DMS153 (cell line): ENCODE results near the gene ULK4.
"Not testable (repeated sequence)": the region's sequence is repeated elsewhere in the genome, so short reads cannot be mapped to it uniquely, and the experiment has no call there.

ENCODE experiments used
- DNase-seq: peaks from one replicate; lab custom pipeline; 2025; lab: John Stamatoyannopoulos, UW

Gene ULK4

DNA sequence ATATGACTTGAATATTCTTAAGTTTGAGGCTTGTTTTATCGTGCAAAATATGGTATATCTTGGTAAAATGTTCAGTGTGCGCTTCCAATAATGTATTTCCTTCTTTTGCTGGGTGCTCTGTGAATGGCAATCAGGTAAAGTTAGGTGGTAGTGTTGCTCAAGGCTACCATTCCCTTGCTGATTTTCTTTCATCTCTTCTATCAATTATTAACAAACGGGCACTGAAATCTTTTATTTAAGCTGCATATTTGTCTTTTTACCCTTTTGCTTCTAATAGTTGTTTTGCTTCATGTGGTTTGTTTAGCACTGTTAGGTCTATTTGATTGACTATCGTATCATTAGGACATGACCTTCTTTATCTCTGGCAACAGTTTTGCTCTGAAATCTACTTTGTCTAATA, 520.3 kb downstream of the ULK4 start:
- DNase-seq = no peak

DNA sequence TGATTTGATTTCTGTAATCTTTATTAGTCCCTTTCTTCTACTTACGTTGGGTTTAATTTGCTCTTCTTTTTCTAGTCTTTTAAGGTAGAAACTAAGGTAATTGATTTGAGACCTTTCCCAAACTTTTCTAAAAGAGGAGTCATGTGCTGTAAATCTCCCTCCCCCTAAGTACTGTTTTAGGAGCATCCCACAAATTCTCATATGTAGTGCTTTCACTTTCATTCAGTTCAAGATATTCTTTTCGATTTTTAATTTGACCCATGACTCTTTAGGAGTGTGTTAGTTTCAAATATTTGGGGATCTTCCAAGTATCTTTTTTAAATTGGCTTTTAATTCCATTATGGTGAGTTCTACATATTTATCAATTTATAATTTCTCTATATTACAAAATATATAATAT, 520.8 kb downstream of the ULK4 start:
- no peak for DNase-seq

- no peak for DNase-seq
Measured at GRCh38 chr3:41436983-41437382, 524.9 kb downstream of the ULK4 start.

DNA sequence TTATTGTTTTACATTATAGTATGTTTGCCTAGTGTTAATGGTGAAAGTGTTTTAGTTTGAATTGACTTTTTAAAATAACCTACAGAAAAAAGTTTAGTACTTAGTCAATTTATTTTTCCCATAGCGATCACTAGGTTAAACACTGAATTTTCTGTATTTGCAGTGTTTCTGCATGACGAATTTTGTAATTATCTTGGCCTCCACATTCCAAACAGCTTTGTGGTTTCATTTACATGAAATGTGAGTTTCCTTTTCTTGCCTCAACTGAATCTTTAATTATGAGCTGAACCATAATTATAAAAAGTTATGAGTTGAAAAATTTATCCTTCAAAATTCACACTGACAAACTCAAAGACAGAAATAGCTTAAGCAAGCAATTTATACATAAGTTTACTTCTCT, 527.1 kb downstream of the ULK4 start:
- DNase-seq = no peak

- no peak for DNase-seq
Measured at GRCh38 chr3:41431386-41431785, 530.5 kb downstream of the ULK4 start.

DNA sequence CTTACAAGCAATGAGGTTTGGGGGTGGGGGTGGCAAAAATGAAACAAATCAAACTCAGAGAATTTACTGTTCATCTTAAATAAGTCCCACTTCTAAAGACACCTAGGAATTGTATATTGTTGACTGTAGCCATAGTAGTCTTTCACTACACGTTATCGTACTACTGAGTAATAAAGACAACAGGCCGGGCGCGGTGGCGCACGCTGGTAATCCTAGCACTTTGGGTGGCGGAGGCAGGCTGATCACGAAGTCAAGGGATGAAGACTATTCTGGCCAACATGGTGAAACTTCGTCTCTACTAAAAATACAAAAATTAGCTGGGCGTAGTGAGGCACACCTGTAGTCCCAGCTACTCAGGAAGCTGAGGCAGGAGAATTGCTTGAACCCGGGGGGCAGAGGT, 531.0 kb downstream of the ULK4 start:
- no peak for DNase-seq

DNA sequence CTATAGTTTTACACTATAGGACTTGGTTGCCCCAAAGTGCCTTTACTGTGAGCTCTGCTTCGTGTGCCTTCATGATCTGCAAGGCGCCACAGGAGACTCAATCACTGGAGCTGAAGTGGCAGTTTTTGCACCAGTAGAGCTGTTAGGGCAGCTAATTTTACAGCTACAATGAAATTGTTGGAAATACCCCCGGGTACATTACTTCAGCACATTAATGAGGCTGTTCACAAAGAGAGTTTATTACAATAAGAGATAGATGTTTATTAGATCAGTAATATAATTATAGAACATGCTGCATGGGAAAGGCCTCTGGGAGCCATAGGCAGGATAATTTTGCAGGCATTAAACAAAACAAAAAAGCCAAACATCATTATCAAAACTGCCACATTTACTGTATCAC, 531.5 kb downstream of the ULK4 start:
- DNase-seq = no peak

- DNase-seq = no peak
Measured at GRCh38 chr3:41426485-41426884, 535.4 kb downstream of the ULK4 start.

DNA sequence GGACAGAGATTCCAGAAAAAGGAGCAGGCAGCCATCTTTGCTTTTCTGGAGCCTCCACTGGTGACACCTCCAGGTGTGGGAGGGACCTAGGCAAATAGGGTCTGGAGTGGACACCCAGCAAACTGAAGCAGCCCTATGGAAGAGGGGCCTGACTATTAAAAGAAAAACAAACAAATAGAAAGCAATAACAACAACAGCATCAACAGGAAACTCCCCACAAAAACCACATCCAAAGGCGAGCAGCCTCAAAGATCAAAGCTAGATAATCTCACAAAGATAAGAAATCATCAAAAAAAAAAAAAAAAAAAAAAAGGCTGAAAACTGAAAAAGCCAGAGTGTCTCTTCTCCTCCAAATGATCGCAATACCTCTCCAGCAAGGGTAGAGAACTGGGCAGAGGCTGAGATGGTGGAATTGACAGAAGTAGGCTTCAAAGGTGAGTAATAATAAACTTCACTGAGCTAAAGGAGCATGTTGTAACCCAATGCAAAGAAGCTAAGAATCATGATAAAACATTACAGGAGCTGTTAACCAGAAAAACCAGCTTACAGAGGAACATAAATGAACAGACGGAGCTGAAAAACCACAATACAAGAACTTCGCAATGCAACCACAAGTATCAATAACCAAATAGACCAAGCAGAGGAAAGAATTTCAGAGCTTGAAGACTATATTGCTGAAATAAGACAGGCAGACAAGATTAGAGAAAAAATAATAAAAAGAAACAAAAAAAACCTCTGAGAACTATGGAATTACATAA, 537.2 kb downstream of the ULK4 start:
- DNase-seq = no peak

GRCh38 chr3:41419809-41420208, 542.1 kb downstream of the ULK4 start:
- DNase-seq = no peak

DNA sequence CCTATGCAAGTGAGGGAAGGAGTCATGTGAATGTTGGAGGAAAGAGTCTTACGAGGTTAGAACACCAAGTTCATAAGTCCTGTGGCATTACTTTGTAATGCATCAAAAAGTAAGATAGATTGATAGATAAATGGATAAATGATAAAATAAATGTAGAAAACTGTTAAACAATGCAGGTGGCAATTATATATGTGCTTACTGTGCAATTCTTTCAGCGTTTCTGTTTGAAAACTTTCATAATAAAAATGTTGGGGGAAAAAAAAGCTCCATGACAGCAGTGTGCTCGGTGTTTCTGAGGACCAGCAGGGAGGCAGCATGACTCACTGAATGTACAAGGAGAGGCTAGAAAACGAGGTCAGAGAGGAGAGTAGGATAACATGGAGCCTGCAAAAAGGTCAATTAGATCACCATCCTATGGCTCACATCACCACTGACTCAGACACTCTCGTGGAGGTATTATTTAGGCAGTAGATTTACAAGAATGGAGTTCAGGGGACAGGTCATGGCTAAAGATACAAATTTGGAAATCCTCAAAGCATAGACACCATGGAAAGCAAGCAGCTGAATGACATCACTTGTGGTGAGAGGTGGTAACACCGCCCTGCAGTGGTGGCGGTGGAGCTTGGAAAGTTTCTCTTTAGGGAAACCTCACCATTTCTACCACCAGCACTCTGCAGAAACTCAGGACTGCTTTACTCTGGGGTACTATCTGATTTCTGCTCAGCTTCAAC, 542.8 kb downstream of the ULK4 start:
- DNase-seq = no peak

DNA sequence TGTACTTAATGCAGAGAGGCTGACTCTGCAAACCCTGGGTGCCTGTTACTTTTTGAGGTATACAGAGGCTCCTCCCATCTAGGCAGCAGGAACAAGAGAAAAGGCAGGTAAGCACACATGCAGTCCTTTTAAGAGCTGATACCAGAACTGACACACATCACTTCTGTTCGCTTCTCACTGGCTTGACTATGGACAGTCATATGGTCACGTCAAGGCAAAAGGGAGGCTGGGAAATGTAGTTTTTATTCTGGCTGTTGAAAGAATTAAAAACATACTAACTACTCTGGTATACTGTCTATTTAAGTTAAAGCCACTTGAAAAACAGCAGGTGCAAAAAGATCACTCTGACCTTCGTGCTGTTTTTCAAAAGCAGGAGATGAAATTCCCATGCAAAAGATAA, 544.3 kb downstream of the ULK4 start:
- no peak for DNase-seq

DNA sequence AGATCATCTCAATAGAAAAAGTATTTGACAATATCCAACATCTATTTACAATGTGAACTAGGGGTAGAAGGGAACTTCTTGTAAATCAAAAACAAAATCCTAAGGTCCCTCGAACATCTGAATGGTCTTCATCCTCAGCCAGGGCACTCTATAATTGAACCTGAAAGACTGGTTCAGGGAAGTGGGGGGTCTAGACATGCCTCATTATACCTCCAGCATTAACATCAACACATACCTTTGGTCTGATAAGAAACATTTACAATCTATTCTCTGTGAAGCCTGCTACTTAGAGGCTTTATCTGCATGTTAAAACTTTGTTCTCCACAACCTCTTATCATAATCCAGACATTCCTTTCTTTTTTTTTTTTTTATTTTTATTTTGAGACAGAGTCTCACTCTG, 550.8 kb downstream of the ULK4 start:
- no peak for DNase-seq

DNA sequence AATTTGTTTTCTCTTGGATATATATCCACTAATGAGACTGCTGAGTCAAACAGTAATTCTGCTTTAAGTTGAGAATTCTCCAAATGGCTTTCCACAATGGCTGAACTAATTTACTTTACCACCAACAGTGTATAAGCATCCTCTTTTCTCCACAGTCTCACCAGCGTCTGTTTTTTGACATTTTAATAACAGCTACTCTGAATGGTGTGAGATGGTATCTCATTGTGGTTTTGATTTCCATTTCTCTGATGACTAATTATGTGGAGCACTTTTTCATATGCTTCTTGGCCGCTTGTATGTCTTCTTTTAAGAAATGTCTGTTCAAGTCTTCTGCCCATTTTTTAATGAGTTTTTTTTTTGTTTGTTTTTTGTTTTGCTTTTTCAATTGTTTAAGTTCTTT, 556.4 kb downstream of the ULK4 start:
- DNase-seq = no peak

- DNase-seq = no peak
Measured at GRCh38 chr3:41404582-41404981, 557.3 kb downstream of the ULK4 start.

DNA sequence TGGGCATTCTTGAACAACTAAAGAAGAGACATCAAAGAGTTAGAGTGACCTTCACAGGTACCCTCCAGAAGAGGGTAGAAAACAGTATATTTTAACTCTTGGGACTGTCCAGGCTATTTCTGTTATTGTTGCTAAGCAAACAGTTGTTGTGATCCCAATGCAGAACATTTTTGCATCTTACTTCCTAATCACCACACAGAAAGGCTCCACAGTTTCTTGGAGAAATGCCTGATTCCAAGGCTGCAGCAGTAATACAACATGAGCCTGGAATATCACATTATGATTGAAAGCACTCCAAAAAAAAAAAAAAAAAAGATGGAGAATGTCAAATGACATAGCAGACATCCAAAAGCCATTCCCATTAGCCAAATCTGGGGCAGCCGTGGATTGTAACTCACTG, 567.0 kb downstream of the ULK4 start:
- no peak for DNase-seq

DNA sequence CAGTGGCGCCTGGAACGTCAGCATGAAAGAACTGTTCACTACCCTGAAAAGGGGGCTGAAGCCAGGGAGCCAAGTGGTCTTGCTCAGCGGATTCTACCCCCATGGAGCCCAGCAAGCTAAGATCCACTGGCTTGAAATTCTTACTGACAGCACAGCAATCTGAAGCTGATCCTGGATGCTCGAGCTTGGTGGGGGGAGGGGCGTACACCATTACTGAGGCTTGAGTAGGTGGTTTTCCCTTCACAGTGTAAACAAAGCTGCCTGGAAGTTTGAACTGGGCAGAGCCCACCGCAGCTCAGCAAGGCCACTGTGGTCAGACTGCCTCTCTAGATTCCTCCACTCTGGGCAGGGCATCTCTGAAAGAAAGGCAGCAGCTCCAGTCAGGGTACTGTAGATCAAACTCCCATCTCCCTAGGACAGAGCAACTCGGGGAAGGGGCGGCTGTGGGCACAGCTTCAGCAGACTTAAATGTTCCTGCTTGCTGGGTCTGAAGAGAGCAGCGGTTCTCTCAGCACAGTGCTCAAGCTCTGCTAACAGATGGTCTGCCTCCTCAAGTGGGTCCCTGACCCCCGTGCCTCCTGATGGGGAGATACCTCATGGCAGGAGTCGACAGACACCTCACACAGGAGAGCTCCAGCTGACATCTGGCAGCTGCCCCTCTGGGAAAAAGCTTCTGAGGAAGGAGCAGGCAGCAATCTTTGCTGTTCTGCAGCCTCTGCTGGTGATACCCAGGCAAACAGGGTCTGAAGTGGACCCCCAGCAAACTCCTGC, 591.0 kb downstream of the ULK4 start:
- not testable (repeated sequence) for DNase-seq

DNA sequence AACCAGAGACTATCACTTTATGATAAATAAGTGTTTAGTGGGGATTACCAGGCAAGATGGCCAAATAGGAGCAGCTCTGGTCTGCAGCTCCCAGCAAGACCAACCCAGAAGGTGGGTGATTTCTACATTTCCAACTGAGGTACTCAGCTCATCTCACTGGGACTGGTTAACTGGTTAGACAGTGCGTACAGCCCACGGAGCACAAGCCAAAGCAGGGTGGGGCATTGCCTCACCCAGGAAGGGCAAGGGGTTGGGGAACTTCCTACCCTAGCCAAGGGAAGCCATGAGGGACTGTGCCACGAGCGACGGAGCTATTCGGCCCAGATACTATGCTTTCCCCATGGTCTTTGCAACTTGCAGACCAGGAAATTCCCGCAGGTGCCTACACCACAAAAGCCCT, 591.6 kb downstream of the ULK4 start:
- no peak for DNase-seq

GRCh38 chr3:41369838-41370237, 592.1 kb downstream of the ULK4 start:
- no peak for DNase-seq

- DNase-seq = no peak
Measured at GRCh38 chr3:41365973-41366372, 595.9 kb downstream of the ULK4 start.

- no peak for DNase-seq
Measured at GRCh38 chr3:41364736-41365135, 597.2 kb downstream of the ULK4 start.

DNA sequence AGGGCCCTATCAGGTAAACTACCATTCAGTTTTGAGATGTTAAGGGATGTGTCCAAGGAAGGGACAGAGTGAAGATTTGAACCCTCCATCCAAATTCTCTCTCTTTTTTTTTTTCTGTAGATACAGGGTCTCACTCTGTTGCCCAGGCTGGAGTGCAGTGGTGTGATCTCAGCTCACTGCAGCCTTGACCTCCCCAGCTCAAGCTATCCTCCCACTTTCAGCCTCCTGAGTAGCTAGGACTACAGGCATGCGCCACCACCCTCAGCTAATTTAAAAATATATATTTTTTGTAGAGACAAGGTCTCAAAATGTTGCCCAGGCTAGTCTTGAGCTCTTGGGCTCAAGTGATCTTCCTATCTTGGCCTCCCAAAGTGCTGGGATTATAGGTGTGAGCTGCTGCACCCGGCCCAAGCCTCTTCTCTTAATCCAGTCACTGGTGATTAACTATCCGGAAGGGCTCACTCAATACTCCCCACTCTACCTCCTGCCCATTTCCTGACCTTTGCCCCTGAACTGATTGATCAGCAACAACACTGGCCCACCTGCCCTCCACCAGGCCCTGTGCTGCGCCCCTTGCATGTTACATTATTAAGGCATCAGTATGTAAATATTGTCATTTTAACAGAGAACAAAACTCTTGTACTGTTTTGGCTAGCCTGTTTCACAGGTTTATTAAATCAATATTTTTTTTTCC, 597.9 kb downstream of the ULK4 start:
- DNase-seq = no peak
